CD4-positive, alpha-beta T cell treated with Interferon alpha-2 for 1 hour (primary cell): ENCODE measurements around the gene GUCY1B1.

Source experiments
- DNase-seq, 2 donors: peaks; one replicate each; pipeline ENCODE4 v3.0.0-alpha.2; 2020 to 2022

Gene GUCY1B1

DNA sequence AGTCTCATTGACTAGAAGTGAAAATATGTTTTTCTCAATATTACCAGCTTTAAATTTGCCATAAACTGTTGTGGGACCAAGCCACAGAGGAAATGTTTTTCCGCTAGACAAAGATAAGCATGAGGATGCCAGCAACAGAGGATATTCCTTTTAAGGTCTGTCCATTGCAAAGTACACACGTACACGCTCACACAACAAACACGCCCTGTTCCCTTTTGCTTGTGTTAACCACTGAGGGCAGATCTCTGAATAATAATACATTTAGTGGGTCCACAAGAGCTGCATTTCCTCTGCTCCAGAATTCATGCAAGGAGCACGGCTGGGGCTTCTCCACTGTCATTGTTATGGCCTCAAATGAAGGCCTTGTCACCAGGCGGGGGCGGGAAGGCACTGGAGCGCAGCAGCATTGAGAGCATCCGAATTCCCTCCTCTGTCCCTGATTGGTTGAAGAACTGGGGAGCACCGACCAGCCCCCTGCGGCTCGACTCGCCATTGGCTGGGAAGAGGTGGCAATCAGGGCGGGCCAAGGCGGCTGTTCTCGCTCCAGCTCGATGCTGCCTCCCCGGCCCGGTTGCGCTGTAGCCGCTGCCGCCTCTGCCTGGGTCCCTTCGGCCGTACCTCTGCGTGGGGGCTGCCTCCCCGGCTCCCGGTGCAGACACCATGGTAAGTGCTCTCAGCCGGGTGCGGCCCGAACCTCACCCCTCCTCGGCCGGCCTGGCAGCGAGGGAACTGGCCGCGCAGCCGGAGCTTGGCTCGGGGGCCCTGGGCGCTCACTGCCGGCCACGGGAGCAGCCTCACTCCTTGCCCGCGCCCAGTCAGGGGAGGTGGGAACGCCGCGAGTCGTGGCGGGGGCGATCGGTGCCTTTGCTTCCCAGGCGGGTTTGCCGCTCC lies at the start of gene GUCY1B1:
TSS of gene GUCY1B1 (plus strand) at position 541 of the 891 bp plus-strand sequence. CDS start at position 661, 120 bp downstream.
- DNase-seq = peak; percentile 74 to 87

DNA sequence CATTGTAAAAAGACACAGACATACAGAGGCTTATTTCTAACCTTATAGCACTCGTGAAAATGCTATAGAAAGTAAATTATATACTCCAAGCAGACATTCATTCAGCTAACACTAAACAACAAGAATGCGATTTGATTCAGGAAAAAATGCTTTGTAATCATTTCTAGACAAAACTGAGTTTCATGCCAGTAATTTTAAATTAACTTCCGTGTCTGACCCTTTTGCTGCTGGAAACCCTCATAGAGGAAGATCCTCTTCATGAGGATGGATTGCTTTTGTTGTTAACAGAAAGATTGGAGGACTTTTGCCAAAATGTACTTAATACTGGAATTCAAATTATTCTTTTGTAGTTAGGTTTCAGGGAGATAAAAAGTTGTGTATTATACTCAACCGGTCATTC lies 48.9 kb upstream of the GUCY1B1 start:
- DNase-seq = no peak

DNA sequence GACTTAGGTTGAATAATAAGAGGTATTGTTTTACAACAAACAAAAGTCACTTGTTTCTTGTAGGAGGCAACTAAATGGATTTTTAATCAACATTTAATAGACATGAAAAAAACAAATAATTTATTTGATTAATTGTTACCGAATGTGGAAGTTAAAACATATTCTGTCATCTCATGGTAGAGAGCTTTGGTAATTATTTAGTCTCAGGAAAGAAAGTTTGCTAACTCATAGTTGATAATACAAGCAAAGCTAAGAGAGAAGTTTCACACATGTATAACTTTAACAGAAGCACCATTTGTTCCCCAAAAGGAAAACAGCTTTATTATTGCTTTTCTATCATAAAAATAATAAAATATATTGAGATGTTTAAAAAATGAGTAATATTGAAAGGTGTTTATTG lies 47.3 kb upstream of the GUCY1B1 start:
- DNase-seq = no peak

DNA sequence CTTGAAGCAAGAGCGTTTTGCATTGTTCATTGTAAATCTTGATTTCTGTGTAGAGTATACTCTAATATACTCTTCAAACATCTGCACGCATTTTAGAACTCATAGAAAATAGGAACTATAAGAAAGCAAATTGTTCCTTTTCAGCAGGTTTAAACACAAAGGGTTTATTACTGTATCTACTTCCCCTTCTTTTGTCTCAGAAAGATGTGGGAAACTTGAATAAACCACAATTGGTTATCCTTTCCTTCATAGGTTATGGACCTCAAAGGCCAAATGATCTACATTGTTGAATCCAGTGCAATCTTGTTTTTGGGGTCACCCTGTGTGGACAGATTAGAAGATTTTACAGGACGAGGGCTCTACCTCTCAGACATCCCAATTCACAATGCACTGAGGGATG lies 46.0 kb upstream of the GUCY1B1 start:
- DNase-seq = no peak

DNA sequence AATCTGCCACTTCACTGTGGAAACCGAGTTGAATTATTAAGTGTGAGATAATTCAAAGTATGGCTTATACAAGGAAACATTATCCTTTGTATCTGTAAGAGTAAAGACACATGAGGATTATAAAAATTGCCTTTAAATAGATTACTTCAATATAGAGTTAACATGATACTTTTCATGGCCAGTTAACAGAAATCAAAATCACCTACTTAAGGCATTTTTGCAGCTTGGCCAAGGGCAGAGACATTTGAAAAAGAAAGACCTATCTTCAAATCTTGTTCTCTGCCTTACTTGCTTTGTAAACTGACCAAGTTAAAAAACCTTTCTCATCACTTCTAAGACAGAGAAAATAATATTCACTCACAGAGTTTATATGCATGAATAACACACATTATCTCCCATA lies 44.9 kb upstream of the GUCY1B1 start:
- no peak for DNase-seq

DNA sequence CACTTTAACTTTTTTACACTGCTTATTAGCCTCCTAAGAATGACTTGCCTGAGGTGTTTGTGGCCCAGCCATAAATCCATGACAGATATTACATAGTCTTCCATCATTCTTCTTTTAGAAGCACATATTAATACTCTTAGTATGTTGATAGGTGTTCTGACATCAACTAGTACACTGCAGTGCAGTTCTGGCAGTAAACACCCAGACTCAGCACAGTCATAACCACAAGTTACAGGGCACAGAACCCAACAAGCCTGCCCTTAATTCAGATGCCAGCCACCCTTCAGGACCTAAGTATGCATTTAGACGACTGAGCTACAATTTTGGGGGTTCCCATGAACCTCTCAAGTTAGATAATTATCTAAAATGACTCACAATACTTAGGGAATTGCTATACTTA lies 36.5 kb upstream of the GUCY1B1 start:
- DNase-seq = no peak

DNA sequence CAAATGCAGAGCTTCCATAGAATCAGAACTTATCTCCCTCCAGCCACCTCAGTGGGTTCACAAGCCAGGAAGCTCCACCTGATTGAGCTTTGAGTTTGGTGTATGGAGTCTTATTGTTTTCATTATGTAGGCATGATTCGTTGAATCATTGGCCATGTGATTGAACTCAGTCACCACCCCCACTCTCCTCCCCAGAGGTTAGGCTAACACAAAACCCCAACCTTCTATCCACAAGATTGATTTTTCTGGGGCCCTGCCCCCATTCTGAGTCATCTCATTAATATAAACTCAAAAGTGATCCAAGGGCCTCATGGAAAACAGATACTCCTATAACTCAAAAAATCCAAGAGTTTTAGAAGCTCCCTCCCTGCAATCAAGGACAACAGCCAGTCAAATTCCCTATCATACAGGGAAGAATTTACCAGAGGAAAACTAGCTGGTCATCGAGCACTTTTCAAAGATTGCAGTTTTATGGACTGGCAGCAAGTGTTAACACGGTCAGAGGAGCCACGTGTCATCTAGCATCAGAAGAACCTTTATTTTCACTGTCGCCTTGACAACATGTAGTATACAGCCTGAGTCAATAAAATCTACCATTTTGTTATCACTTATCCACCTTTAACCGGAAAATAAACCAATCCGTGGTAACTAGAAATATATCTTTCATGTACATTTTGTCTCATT lies 35.9 kb upstream of the GUCY1B1 start:
- no peak for DNase-seq

DNA sequence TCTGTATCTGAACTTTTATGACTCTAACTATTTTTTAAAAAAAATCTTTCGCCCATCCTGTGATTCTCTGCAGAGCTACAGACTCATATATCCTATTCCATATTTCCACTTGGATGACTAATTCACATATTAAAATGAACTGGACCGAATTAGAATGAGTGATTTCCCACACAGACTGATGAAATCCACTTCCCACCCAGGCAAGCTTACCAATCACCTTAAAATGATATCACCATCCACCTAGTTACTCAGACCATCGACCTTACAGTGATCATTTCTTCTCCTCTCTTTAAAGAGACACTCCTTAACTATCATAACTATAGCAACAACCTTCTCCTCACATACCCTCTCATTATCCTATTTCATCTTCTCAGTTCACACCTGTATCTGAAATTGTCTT lies 34.1 kb upstream of the GUCY1B1 start:
- no peak for DNase-seq

DNA sequence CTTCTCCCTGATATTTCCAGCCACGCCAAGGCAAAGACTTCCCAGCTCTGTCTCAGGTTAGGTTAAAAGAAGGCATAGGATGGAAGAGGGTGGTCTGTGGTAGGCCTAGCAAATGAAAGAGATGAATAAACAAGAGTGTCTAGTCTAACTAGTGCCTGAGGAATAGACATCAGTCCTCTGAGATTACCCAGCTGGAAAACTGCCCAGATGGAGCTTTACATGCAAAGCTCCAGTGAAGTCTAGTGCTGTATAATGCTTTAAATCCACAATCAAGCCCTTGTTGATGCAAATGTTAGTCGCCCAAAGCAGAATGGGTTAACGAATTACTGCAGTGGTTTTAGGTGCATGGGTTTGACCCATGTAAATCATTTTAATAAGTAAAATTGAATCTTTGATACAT lies 24.8 kb upstream of the GUCY1B1 start:
- DNase-seq = no peak

DNA sequence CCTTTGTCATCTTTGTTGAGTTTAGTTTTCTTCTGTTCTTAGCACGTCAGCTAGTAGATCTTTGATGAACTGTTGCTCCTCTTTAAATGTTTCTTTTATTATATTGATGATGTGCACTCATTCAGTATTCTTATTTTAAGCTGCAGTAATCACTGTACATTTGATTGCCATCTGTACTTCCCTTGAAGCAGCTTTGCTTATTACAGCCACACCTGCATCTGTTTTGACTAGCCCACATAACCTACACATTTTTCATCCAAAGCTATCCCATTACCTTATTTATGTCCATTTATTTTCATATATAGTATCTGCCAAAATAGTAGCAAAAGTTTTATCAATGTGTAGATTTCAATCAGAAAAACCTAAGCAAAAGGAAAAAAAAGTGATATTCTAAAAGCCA lies 23.9 kb upstream of the GUCY1B1 start:
- no peak for DNase-seq

DNA sequence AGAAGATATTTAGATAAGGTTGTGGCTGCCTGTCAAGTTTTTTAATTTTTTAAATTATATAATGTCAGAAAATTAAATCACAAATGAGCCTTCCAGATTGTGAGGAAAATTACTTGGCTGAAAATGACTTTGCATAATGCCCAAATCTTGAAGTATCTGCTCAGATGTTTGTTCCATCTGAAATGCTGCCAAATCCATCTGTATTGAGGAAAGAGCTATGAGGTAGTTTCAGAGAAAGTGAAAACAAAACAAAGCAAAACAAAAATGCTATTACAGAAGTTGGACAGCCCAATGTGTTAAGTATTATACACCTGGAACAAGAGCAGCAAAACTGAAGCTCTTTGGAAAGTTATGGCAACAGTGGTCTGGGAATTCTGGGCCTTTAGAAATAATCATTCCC lies 23.3 kb upstream of the GUCY1B1 start:
- DNase-seq = no peak

DNA sequence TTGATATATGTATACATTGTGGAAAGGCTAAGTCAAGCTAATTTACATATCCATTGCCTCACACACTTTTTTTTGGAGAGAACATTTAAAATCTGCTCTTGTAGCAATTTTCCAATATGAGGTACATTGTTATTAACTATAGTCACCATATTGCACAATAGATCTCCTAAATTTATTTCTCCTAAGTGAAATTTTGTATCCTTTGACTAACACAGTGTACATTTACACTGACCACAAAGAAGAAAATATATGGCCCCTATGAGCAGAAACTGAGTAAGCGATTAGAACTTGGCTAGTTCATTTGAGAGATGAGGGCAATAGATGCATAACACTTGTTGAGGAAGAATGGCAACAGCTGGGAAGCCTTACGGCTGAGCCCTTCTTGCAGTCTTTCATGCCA lies 20.3 kb upstream of the GUCY1B1 start:
- DNase-seq = no peak

DNA sequence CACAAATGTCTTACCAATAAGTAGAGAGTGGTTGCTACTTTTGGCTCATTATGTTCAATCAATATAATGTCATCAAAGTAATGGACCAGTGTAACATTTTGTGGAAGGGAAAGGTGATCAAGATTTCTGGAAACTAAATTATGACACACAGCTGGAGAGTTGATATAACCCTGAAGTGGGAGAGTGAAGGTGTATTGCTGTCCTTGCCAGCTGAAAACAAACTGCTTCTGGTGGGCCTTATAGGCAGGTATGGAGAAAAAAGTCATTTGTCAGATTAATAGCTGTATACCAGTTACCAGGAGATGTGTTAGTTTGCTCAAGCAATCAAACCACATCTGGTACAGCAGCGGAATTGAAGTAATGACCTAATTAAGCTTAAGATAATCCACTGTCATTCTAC lies 17.3 kb upstream of the GUCY1B1 start:
- DNase-seq = no peak

DNA sequence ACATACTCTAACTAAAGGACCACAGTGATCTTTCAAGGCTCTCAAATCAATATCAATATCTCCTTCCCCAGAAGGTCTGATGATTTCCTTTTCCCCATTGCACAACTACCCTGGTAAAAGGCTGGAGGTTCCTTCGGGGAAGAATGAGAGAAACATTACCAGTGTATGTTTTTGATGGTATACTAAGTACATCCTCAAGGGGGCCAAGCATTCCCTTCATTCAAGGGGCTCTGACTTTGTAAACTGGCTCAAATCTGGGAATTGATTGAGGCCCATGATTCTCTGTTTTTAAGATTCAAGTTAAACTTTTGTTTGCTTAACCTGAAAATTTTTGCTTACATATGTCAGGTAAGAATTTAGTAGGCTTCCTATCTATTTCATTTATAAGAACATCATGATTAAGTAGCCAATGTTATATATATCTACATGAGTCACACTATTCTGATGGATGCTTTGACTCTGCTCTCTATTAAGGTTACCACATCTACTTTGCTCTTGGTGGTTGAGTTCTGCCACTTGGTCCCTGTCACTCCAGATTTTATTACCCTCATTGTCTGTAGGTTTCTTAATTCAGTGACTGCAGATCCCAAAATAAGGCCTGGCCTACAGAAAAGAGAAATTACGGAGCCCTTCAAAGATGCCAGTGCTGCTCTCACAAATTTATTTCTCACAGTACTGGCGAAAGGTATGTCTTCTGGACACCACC lies 16.4 kb upstream of the GUCY1B1 start:
- no peak for DNase-seq

DNA sequence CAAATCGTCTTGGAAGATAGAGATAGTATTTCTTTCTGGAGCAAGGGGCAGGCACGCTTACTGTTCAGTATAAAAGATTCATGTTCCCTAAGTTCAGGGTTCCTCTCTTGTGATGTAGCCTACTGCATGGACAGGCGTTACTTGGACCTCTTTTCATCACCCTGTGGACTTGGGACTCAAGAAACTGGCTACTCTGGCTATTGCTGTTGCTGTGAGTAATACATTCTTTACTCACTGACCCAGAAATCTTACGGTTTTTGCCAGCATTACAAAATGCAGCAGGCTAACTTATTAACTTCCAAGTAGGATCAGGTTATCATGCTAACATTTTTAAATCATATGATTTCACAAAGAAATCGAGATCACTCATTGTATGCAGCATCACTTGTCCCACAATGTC lies 12.8 kb upstream of the GUCY1B1 start:
- DNase-seq = no peak

DNA sequence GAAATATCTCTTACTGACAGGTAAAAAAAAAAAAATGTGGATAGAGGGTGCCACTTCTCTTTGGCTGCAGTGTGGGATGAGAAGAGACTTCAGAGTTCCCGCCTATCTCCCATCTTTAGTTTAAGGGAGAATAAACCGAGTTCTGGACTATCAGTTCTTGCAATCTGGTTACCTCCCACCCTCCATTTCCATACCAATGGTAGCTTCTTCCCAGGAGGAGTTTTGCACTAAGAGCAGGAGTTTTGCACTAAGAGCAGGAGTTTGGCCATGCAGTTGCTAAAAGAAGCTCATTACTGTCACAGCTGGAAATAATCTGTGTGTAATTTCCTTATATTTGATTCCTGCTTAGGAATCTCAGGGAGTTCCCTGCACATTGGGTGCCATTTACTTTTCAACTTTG lies 10.8 kb upstream of the GUCY1B1 start:
- DNase-seq = no peak

DNA sequence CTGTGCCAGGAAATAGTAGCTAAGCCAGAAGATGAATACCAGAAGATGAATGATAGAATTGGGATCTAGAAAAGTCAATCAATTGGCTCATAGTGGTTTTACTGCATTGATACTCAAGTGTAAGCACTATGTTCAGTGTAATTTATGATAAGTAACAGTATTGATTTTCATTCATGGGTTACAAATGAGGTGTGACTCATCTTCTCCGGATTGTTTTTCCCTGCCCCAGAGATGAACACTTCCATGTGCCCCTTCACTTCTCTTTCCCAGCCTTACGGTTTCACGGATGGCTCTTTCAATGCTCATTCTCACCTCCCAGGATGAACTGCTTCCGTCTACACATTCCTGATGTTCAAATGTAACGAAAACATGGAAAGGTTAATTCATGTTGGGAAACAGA lies 9.8 kb upstream of the GUCY1B1 start:
- no peak for DNase-seq

DNA sequence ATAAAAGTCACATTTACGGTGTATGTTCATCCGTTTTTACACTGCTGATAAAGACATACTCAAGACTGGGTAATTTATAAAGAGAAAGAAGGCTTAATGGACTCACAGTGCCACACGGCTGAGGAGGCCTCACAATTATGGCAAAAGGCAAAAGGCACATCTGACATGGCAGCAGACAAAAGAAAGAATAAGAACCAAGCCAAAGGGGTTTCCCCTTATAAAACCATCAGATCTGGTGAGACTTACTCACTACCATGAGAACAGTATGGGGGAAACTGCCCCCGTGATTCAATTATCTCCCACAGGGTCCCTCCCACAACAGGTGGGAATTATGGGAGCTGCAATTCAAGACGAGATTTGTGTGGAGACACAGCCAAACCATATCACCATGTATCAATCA lies 7.3 kb upstream of the GUCY1B1 start:
- DNase-seq = no peak

DNA sequence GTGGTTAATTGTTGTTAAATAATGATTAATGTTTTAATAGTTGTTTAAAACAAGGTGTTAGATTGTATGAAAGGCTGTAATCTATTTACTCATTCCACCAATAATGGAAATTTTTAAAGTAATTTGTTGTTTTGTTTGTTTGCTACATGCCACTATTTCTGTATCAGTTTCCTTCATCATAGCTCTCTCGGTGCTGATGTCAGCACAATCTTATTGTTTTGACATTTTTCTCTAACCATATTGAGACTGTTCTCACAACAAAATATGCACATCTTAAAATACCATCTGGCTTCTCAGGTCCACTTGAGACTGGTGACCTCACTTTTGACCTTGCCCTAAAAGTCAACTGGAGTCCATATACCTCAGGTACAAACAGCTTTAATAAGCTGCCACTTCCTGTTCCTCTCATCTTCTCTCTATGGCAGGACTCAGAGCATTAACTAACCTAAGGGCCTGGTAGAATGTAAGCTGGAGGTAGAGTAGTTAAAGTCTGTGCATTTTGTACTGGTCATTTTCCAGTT lies 1.0 kb upstream of the GUCY1B1 start:
- DNase-seq = no peak

DNA sequence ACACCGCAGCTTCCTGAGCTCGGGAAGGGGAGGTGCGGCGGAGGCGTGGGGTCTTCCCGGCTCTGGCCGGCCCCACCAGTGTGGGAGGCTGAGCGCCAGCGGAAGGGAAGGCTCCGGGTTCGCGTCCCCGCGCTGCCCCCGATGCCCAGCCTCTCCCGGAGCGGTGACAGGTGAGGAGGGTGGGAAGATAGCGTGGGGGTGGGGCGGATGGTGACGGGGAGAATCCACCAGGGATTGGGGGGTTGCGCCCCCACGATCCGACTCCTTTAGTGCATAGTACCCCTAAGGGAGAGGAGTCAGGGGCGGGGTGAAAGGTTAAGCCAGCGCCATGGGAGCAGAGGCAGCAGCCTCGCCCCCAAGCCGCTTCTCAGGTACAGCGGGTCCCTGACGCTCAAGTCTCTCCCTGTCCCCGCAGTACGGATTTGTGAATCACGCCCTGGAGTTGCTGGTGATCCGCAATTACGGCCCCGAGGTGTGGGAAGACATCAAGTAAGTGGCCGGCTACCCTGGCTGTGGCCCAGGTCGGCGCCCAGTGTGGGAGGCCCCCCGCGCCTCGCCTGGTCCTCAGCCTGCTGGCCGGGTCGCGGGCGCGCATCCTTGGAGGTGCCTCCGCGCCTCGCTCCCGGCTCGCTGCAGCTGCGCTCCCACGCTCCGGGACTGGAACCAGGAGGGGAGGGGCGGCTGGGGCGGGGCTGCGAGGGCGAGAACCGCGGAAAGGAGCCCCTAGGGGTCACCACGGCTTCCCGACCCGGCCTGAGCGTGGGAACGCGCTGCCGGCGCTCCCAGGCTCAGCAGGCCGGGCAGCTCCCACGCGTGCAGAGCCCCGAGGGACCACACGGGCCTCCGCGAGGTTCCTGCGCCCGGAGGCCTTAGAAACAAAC lies 791 bp downstream of the GUCY1B1 start:
- no peak for DNase-seq

DNA sequence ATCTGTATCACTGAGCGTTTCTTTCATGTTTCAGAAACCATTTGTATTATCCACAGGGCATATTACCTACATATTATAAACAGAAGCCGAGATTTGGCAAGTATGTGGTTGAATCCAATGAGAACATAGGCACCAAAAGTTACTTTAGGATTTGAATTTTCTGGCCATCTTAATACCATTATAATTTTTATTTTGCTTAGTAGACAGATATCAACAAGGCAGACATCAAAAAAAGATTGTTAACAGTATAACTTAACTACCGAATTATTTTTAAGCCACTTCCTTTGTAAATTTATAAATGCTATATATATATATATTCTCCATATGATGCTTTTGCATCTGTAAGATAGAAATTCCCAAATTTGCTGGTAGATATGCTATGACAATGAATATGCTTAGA lies 2.2 kb downstream of the GUCY1B1 start:
- DNase-seq = no peak

DNA sequence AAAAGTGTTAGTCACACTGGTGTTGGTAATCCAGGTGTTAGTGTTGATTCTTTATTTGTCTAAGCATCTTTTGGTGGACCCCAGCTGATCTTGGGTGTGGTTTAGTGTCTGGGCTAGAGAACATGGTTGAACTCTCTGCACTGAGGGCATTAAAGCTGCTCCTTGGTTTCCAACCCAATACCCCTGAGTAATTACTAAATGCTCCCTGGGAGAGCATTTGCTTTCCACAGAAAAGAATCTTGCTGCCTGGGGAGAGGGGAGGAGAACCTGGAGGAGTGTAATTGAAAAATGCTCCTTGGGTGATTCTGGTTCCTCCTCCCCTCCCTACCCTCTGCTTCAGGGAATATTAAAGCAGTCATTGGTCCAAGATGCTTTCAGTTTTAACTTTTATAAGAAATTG lies 3.1 kb downstream of the GUCY1B1 start:
- no peak for DNase-seq

DNA sequence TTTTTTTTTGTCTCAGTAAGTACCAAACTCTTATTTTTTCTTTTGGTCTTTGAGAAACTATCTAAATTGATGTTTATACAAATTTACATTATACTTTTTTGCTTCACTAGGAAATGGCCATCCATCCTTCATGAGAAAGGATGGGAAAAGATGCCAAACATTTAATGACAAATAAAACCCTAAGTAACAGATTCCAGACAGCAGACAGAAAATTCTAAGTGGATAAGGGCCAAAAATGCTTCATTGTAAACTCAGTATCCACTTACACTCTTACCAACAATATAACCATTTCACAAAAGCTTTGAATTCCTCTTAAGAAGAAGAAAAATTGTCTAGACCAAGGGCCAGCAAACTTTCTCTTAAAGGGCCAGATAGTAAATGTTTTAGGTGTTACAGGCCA lies 3.5 kb downstream of the GUCY1B1 start:
- no peak for DNase-seq
